SK-N-SH treated with all-trans-retinoic acid at 6 μM for 48 hours (cell line): ENCODE results near the gene CEP250.

Experiments
- ATAC-seq: fragments of 200-7000 bp; cut with Tn5 transposase; 3 replicates; pipeline ENCODE4 v1.9.1; 2020; ENCODE audit warnings: mild to moderate bottlenecking, moderate library complexity
- ARNTL ChIP-seq: fragments of 450-650 bp; formaldehyde crosslinking; IDR thresholded peaks from 2 replicates; pipeline ENCODE4 v1.5.0; 2020; ENCODE audit warnings: low read depth, mild to moderate bottlenecking, moderate library complexity, borderline replicate concordance
- BACH2 ChIP-seq: fragments of 250-450 bp; sonication (Bioruptor Pico); IDR thresholded peaks from 2 replicates; pipeline ENCODE4 v1.9.0; 2021; ENCODE audit warnings: mild to moderate bottlenecking, borderline replicate concordance
- CSDC2 ChIP-seq: fragments of 250-450 bp; sonication (Bioruptor Pico); IDR thresholded peaks from 2 replicates; pipeline ENCODE4 v1.5.0; 2020; ENCODE audit warnings: mild to moderate bottlenecking, moderate library complexity
- CSRNP3 ChIP-seq: fragments of 250-450 bp; sonication (Bioruptor Pico); IDR thresholded peaks from 2 replicates; pipeline ENCODE4 v1.5.1; 2021; ENCODE audit warnings: mild to moderate bottlenecking, moderate library complexity
- ESRRG ChIP-seq: fragments of 250-450 bp; sonication (Bioruptor Pico); IDR thresholded peaks from 2 replicates; pipeline ENCODE4 v1.6.1; 2021; ENCODE audit warnings: mild to moderate bottlenecking
- GLIS3 ChIP-seq: fragments of 250-450 bp; sonication (Bioruptor Pico); IDR thresholded peaks from 2 replicates; pipeline ENCODE4 v1.5.0; 2020; ENCODE audit warnings: mild to moderate bottlenecking, moderate library complexity
- ISL1 ChIP-seq: fragments of 250-450 bp; sonication (Bioruptor Pico); IDR thresholded peaks from 2 replicates; pipeline ENCODE4 v2.1.2; 2022; ENCODE audit warnings: mild to moderate bottlenecking, moderate library complexity
- OSR1 ChIP-seq: fragments of 250-450 bp; sonication (Bioruptor Pico); IDR thresholded peaks from 2 replicates; pipeline ENCODE4 v1.8.0; 2022; ENCODE audit warnings: moderate library complexity, mild to moderate bottlenecking, inconsistent platforms
- PATZ1 ChIP-seq: fragments of 250-450 bp; sonication (Bioruptor Pico); IDR thresholded peaks from 2 replicates; pipeline ENCODE4 v1.8.0; 2020; ENCODE audit warnings: mild to moderate bottlenecking, moderate library complexity, borderline replicate concordance
- POU6F1 ChIP-seq: fragments of 250-450 bp; sonication (Bioruptor Pico); IDR thresholded peaks from 2 replicates; pipeline ENCODE4 v1.8.0; 2021; ENCODE audit warnings: low read depth, mild to moderate bottlenecking, moderate library complexity, borderline replicate concordance
- PPARA ChIP-seq: fragments of 250-450 bp; sonication (Bioruptor Pico); IDR thresholded peaks from 2 replicates; pipeline ENCODE4 v1.5.0; 2020; ENCODE audit warnings: mild to moderate bottlenecking, borderline replicate concordance
- RARB ChIP-seq: fragments of 250-450 bp; sonication (Bioruptor Pico); IDR thresholded peaks from 2 replicates; pipeline ENCODE4 v1.8.0; 2021; ENCODE audit warnings: mild to moderate bottlenecking, moderate library complexity
- SNAI2 ChIP-seq: fragments of 250-450 bp; sonication (Bioruptor Pico); IDR thresholded peaks from 2 replicates; pipeline ENCODE4 v1.5.0; 2020; ENCODE audit warnings: mild to moderate bottlenecking, moderate library complexity
- TOX ChIP-seq: fragments of 250-450 bp; sonication (Bioruptor Pico); IDR thresholded peaks from 2 replicates; pipeline ENCODE4 v1.8.0; 2021; ENCODE audit warnings: mild to moderate bottlenecking, moderate library complexity, borderline replicate concordance
- ZC3H10 ChIP-seq: fragments of 250-450 bp; sonication (Bioruptor Pico); IDR thresholded peaks from 2 replicates; pipeline ENCODE4 v1.5.1; 2021; ENCODE audit warnings: mild to moderate bottlenecking, moderate library complexity
- ZFP3 ChIP-seq: fragments of 250-450 bp; sonication (Bioruptor Pico); IDR thresholded peaks from 2 replicates; pipeline ENCODE4 v1.5.0; 2020; ENCODE audit warnings: mild to moderate bottlenecking, moderate library complexity
- ZFP30 ChIP-seq: fragments of 450-650 bp; formaldehyde crosslinking; IDR thresholded peaks from 2 replicates; pipeline ENCODE4 v1.5.0; 2022; ENCODE audit warnings: mild to moderate bottlenecking, moderate library complexity
- ZNF565 ChIP-seq: fragments of 450-650 bp; formaldehyde crosslinking; conservative IDR thresholded peaks from 2 replicates; pipeline ENCODE4 v1.5.0; 2020; ENCODE audit warnings: low read depth, mild to moderate bottlenecking, moderate library complexity
- ZNF8 ChIP-seq: fragments of 450-650 bp; formaldehyde crosslinking; IDR thresholded peaks from 2 replicates; pipeline ENCODE4 v1.5.0; 2020; ENCODE audit warnings: mild to moderate bottlenecking, moderate library complexity

The CEP250 gene

GRCh38 chr20:35434085-35435005 lies 21.1 kb upstream of the CEP250 start:
- TF ChIP-seq PPARA (CRISPR knock-in tag) (no peak), ZNF8 (CRISPR knock-in tag) (no peak), ESRRG (CRISPR knock-in tag) (no peak), CSDC2 (CRISPR knock-in tag) (no peak), CSRNP3 (CRISPR knock-in tag) (no peak), PATZ1 (CRISPR knock-in tag) (no peak), ZNF565 (CRISPR knock-in tag) (no peak), ISL1 (no peak), GLIS3 (no peak), RARB (no peak), ZFP30 (CRISPR knock-in tag) (no peak), SNAI2 (CRISPR knock-in tag) (no peak), OSR1 (CRISPR knock-in tag) (no peak), TOX (no peak), ZC3H10 (CRISPR knock-in tag) (no peak), BACH2 (CRISPR knock-in tag) (no peak)
- no peak for ATAC-seq

GRCh38 chr20:35436177-35436573 lies 19.2 kb upstream of the CEP250 start:
- ATAC-seq, result no peak
- TF ChIP-seq CSDC2 (CRISPR knock-in tag), result no peak
- no peak for TF ChIP-seq ZC3H10 (CRISPR knock-in tag)
- TF ChIP-seq ZNF565 (CRISPR knock-in tag), result no peak
- TF ChIP-seq, all 23 proteins: peak for 0

GRCh38 chr20:35437599-35437998 lies 17.8 kb upstream of the CEP250 start:
- TF ChIP-seq BACH2 (CRISPR knock-in tag), result no peak
- TF ChIP-seq PATZ1 (CRISPR knock-in tag), result no peak
- no peak for TF ChIP-seq ISL1
- no peak for TF ChIP-seq RARB
- no peak for TF ChIP-seq GLIS3
- no peak for TF ChIP-seq ESRRG (CRISPR knock-in tag)
- no peak for TF ChIP-seq CSDC2 (CRISPR knock-in tag)
- TF ChIP-seq TOX, result no peak
- no peak for TF ChIP-seq ZNF8 (CRISPR knock-in tag)
- TF ChIP-seq ZNF565 (CRISPR knock-in tag), result no peak
- TF ChIP-seq CSRNP3 (CRISPR knock-in tag), result no peak
- TF ChIP-seq ARNTL (CRISPR knock-in tag), result no peak
- TF ChIP-seq ZC3H10 (CRISPR knock-in tag), result no peak
- TF ChIP-seq ZFP3 (CRISPR knock-in tag), result no peak
- no peak for TF ChIP-seq OSR1 (CRISPR knock-in tag)
- TF ChIP-seq POU6F1 (CRISPR knock-in tag), result no peak
- TF ChIP-seq, all 23 proteins: peak for 0
- no peak for ATAC-seq
